Left renal pelvis (tissue), 4 donors: Measurements from ENCODE around the gene CRK. TPM values are rescaled to one million over a fixed set of nuclear protein-coding genes. Genes with fewer than 3 reads are reported as not detected.

Source experiments
- DNase-seq, 4 donors: peaks; one replicate each; pipeline ENCODE4 v3.0.0-alpha.2; 2013; ENCODE audit warnings: low read depth in 4 of 4, low spot score in 3 of 4
- polyA plus RNA-seq, 4 donors: library from polyadenylated mRNA; unstranded; fragments of 120-200 nt; gene quantifications; one replicate each; pipeline ENCODE4 v1.2.1, GENCODE V29; 2013; ENCODE audit not compliant: insufficient read length in 4 of 4

Gene CRK
- polyA plus RNA-seq, 4 donors: 57.3 to 67.9 (median 66.2) TPM

DNA sequence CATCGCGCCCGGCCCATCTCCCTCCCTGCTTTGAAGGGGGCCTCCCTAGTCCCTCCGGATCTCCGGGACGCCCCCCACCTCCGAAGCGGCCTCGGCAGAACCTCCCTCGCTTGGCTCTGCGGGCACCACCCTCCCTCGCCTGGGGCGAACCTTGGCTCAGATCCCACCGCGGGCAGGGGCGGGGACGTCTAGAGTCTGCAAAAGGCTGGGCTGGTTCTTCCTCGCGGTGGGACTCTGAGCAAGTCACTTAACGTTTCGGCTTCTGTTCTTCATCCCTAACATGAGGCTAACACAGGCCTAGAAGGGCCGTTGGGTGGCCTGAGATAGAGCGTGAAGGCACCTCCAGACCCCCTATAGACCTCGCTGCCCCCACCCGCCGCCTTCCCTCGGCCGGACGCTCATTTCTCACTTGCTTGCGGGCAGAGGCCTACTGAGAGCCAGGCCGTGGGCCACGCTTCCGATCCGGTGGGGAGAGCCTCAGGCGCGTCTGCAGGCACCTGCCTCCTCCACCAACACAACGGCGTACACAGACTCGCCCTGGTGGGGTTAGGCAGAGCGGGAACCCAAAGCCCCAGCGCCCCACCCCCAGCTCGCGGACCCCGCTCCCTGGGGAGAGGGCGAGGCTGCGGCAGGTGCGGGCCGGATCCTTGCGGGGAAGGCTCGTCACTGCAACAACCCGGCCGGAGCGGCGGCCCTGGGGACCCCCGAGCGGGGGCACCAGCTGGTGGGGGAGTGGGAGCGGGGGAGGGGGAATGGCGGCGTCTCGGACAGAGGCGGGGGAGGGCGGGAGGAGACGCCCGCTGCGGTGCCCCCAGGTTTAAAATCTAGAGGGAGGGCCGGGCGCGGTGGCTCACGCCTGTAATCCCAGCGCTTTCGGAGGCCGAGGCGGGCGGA is 31.0 kb upstream of the CRK start:
- DNase-seq: no peak

DNA sequence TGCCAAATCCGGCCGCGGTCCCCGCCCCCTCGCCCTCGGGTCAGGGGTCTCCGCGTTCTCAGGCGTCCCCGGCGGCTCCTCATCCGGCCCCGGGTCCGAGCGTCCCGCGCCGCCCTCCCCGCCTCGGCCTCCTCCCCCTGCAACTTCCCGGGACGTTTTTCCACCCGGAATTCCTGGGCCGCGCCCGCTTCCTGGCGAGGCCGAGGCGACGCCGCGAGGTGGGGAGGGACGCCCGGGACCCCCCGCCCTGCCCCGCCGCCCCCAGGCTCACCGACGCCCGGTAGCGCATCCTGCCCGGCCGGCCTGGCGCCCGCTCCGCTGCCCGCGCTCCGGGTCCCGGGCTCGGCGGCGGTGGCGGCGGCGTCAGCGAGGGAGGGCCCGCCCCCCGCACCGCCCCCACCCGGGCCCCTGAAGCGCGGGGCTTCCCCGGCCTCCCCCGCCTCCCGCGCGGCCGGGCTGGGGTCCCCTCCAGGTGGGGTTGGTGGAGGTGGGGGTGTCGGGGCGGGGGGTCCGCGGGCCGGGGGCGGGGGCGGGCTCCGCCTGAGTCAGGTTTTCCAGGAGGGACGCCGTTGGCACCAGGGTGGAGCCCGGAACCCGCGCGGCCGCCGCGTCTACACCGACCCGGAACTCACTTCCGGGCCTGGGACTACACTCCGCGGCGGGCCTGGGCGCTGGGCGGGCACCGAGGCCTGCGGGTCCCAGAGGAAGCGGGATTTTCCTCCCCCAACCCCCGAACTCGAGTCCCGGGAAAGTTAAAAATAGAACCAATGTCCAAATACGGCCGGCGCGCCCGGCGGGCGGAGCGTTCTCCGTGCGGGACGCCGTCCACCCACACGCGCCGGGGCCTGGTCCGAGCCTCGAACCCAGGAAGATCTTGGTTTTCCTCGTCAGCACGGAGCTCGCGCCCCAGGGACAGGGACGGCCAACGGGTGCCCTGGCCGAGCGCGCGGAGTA is 29.7 kb upstream of the CRK start:
- no peak for DNase-seq

DNA sequence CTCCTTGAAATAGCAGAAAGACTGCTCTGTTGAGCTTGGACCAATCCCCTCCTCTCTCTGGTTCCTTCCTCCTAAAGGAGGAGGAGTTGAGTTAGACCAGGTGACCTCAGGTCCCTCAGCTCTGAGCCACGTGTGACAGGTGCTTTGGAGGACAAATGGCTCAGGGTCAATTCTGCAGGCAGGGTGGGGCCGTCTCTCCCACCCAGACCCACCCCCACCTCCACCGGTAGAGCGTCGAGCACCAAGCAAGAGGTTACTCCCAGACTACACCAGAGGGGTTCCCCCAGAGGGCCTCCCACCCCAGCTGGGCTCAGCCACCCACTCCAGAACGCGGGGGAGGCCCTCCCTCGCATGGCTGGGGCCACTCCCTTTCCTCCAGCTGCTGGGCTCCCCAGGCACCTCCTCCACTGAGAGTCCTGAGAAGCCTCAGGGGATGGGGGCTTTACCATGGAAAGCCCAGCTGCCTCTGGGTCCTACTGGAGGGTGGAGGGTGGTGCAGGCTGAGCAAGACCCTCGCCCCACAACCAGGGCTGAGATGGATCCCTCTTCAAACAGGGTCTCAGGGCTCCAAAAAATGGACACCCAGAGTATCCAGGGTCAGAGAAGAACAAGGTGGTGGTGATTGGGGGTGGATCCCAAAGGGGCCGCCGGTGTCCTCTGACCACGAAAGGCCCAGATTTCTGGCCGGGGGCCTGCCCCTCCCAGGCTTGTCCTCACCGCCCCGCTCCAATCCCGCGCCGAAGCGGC is 28.8 kb upstream of the CRK start:
- DNase-seq: no peak

DNA sequence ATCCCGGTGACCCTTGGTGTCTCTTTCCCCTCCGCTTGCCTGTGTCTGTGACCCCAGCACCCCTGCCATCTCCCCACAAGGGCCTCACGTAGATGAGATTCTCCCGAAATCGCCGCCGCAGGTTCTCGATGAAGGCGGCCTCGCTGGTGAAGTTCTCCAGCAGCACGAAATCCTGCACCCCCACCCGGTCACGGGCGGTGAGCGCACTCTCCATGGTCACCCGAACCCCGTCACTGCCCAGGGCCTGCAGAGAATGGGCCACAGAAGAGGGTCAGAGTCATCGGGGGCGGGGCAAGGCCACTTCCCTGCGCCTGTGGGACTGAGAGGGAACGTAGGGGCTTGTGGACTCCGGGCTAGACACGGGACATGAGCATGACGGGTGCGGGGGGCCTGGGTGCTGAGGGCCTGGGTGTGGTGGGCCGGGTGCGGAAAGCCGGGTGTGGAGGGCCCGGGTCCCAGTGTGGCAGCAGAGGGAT is 28.1 kb upstream of the CRK start:
- no peak for DNase-seq

DNA sequence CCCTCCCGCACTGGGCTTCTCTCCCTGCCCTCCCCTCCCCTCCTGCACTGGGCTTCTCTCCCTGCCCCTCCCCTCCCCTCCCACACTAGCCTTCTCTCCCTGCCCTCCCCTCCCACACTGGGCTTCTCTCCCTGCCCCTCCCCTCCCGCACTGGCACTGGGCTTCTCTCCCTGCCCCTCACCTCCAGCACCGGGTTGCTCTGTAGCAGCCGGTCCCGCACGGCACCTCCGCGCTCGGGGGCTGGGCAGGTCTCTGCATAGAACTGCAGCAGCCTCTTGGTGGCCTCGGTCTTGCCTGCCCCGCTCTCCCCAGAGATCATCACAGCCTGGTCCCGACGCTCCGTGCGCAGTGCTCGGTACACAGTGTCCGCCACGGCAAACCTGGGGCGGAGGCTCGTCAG is 26.6 kb upstream of the CRK start:
- DNase-seq: no peak

DNA sequence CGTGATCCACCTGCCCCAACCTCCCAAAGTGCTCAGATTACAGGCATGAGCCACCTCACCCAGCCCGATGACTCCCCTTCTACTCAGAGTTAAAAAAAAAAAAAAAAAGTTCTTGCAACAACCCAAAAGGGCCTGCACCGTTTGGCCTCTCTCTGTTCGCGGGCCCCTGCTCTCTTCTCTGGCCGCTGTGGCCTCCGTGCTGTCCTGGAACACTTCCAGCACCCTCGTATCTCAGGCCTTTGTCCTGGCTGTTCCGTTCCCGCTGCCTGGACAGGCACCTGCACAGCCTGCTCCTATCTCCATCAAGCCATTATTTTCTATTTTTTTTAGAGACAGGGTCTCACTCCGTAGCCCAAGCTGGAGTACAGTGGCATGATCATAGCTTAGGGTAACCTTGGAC is 25.7 kb upstream of the CRK start:
- no peak for DNase-seq

DNA sequence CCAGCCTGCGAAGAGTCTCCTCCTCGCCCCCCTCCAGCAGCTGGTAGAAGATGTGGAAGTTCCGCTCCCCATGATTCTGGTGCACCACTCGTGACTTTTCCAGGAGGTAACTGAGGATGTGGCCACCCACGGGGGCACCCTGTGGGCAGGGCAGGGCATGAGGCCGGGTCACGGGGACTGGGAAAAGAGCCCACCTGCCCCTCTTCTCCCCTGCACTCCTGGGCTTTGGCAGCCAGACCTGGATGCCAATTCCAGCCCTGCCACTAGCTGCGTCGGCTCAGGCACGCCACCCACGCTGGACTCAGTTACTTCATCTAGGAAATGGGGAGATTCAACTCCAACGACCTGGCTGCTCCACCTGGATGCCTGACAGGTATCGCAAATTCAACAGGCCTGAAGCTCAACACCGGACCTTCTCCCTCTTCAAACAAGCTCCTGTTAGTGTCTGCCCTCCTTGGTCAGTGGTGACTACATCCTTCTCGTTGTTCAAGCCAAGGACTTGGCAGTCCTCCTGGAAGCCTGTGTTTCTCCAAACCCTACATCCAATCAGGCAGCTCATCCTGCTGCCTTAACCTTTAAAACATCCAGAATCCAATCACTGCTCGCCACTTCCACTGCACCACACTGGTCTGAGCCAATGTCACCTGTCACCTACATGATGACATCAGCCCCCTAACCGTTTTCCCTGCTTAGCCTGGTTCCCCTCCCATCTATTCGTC is 24.9 kb upstream of the CRK start:
- DNase-seq: no peak

DNA sequence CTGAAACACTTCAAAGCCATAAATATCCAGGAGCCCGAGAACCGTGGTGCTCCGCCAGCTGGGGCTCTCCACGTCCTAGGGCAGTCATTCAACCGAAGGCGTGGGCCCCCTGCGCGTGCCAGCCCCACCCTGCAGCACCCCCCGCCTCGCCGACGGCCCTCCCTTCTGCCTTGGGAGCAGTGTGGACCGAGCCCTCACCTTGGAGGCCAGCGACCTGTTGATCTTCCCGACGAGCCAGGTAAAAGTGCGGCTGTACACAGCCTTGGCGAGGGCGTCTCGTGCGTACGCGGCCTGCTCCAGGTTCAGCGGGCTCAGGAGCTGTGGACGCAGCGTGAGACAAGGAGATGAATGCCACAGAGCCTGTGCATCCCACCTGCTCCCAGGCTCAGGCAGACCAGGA is 22.4 kb upstream of the CRK start:
- DNase-seq: no peak

DNA sequence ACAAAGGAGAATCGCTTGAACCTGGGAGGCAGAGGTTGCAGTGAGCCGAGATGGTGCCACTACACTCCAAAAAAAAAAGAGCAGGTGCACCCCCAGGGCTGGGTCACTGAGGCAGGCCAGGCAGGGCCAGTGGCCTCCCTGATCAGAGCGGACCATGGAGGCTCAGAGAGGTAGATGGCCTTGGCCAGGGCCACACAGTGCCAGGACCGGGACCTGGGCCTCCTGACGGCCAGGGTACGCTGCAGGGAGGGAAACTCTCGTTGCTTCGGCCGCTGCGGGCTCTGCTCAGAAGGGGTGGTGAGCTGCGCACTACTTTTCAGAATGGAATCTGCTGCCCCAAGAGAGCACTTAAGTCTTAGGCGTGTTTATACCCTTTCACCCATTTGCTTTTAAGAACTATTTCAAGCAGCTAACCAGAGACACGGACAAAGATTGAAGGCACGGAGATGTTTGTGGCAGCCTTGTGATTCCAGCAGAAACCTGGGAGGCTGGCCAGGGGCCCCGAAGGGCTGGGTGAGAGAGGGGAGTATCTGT is 19.4 kb upstream of the CRK start:
- no peak for DNase-seq

DNA sequence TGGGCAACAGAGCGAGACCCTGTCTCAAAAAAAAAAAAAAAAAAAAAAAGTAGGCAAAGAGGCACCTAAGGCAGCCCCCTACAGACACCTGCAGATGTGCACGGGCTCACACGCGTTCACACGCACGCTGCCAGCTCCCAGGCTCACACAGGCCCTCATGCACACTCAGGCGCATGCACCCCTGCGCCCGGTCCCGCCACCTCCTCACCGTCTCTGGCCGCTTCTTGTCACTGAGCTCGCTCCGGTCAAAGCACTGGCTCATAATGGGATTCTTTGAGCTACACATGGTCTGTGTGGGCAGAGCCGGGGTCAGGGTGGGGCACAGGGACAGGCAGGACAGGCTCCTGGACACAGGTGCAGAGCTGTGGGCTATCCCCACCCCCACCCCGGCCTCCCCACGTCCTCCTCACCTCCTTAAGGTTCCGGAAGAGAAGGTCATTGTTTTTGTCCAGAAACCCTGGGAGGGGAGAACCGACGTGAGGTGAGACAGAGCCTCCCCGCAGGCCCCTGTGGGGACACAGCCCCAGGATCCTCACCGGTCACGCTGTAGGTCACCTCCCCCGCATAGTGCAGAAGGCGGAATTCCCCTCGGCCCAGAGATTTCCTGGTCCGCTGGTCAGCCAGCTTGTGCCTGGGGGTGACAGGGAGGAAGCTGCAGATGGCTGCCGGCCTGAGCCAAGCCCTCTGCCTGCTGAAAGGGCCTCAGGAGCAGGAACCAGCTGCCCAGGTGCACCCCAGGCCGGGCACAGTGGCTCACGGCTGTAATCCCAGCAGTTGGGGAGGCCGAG is 18.6 kb upstream of the CRK start:
- DNase-seq: no peak

DNA sequence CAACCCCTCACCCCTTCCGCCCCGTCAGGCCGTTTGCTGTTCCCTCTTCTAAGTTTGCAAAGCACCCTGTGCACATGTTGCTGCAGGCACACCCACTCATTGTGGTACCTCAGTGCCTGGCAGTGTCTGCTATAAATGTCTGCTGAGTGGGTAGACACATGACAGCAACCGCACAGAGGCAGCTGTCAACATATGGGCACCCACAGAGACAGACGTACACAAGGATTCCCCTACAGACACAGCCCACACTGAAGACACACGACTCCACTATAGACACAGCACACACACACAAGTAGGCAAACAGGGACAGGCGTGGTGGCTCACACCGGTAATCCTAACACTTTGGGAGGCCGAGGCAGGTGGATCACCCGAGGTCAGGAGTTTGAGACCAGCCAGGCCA is 17.8 kb upstream of the CRK start:
- no peak for DNase-seq

DNA sequence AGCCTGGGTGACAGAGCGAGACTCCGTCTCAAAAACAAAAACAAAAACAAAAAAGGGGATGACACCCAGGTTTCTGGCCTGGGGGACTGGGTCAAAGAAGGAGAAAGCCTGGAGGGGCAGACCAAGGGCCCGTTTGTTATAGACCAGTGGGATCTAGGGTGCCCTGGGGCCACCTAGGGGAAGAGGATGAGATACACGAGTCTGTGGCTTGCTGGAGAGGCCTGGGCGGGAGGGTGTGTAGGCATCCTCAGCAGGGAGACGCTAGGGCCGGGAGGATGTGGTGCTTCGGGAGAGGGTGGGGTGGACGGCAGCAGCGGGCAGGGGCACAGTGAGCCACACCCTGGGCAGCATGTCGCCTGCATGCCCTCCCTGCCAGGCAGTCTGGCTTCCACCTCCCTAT is 17.1 kb upstream of the CRK start:
- no peak for DNase-seq

DNA sequence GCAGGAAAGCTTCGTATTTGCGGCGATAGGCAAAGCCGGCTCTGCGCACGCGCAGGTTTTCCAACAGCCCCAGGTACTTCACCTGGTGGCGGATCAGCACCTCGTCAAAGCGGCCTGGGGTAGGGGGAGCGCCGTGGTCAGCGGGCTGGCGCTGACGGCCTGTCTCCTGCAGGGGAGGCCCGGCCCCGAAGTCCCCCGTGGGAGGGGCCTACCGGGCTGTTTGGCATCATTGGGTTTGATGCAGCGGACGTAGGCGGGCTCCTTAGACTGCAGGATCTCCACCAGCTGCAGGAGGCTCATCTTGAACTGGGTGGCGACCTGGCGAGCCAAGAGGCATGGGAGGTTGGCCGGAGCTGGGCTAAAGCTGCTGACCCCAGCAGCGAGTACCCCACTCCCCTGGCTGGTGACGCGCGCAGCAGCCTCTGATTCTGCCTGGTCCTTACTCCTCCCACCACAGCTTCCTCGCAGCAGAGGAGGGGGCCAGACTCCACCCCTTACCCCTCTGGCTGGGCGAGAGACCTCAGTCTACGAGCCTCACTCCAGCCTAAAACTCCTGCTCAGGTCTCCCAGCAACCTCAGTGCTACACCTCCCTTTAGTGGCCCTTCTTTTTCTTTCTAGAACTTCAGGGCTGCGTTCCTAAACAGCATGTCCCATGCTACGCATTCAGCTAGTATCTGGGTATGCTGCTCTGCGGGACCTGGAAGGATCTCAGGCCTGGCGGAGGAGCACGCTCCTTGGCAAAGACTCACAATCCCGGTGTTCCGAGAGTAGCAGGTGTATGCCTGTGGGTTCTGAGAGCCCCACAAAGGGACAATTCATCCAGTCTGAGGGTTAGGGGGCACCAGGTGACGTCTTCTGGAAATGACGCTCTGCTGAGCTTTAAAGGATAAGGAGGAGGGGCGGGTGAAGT is 16.1 kb upstream of the CRK start:
- DNase-seq: no peak

DNA sequence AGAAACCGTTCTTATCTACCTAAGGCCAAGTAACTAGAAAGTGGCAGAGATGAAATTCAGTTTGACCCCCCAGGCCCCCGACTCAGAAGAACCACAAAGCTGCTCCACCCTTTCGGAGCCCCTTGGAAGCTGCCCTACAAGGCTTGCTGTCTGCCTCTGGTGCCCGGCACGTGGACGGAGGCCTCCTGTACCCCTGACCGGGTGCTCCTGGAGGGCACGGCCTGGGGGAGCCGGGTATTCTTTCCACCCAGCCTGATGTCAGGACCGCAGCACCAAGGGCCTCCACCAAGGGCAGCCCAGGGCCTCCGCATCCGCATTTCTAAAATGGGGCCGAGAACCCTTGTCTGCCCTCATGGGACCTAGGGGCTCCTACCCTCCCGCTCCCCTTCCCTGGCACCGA is 15.5 kb upstream of the CRK start:
- no peak for DNase-seq

DNA sequence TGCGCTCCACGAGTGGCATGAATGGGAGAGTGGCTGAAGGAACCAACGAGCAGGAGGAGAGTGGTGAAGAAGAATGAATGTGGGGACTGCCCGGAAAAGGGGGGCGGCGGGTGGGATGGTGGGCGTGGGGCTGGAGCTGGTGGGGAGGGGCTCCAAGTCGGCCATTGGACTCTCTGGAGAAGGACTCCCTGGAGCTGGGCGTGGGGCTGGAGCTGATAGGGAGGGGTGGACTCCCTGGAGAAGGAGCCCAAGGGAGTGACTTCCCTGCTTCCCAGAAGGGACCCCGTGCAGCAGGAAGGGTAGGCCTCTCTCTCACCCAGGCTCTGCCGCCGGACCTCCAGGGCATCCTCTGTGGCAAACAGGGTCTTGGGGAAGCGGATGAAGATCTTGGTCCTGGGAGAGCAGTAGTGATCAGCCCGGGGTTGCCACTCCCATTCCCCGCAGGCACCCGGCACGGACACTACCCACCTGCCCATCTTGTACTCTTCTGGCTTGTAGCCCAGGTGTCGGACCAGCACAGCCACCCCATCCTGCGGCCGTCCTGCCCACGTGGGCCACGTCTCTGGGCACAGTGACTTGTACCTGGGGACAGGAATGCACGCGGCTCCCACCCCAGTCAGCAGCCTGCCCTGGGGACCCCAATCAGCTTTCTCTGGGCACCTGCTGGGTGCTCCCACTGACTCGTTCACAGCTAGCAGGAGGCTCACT is 14.9 kb upstream of the CRK start:
- no peak for DNase-seq

DNA sequence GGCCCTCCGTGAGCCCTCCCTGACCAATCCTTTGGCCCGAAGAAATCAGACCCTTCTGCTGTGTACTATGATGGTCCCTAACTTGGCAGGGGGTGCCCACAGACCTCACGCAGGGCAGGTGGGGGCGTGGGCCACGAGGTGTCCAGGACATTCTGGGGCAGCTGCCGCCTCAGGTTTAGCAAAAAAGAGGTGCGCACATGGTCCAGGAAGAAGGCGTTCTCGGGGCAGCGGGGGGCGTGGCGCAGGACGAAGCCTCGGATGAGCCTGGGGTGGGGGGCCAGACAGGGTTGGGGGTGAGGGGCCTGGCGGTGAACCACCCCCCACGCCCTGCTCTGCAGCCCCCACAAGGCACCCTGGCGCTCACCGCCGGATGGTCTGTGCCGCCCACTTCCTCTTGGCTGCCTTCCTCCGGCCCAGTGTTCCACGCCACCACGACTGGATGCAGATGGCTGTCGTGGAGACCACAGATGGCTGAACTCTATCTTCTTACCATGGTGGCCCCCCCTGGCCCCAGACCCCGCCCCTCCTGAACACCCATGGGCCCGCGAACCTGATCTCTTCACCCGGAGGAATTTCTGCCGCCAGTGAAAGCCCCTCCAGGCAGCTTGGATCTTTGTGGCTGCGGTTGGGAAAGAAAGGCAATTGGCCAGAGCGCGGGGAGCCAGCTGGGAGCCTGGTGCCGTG is 14.2 kb upstream of the CRK start:
- no peak for DNase-seq
